ACHN (cell line): Measurements from ENCODE around the gene HIGD2A.

ENCODE experiments used
- DNase-seq: peaks from one replicate; pipeline ENCODE4 v3.0.0-alpha.2; 2015
- in situ Hi-C: cut with HindIII; loops from 2 replicates; pipeline ENCODE4 v1.10.0; 2017; ENCODE audit warnings: low sequenced_read_pairs, low pct_ligation_motif_present, low pct_unique_long_range_greater_than_20kb

The HIGD2A gene

DNA sequence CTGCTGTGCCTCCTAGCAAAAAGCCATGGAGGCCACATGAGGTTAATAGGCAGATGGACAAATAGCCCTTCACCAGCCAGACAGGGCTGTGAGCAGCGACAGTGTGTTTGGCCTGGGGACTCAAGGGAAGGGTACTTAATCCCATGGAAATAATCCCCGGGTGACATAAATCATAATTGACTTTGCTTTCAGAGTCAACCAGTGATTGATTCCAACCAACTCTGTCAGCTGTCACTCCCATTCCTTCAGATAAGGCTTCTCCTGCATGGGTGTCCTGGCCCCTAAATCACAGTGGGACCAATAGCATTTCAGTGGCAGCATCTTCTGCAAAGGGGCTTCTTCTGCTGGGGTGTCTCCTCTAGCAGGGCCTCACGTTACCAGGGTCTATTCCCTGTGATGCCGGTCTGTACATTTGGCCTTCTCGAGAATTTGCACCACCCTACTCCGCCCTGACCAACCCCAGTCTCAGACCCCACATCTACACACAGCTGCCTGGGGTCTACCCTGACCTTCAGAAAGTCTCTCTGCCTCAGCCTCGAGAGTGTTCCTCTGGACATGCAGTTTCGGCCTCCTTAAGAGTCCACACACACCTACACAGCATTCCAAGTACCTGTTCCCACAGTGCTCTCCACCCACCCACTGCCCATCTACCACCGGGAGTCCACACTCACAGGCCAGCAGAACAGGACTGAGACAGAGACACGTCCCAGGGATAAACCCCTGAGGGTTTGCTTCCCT lies 24.1 kb downstream of the HIGD2A start:
- DNase-seq, result no peak
- in situ Hi-C loops, result no loop called here

- no peak for DNase-seq
- in situ Hi-C loops, result no loop called here
Observed at GRCh38 chr5:176413255-176413565, 24.7 kb downstream of the HIGD2A start.

DNA sequence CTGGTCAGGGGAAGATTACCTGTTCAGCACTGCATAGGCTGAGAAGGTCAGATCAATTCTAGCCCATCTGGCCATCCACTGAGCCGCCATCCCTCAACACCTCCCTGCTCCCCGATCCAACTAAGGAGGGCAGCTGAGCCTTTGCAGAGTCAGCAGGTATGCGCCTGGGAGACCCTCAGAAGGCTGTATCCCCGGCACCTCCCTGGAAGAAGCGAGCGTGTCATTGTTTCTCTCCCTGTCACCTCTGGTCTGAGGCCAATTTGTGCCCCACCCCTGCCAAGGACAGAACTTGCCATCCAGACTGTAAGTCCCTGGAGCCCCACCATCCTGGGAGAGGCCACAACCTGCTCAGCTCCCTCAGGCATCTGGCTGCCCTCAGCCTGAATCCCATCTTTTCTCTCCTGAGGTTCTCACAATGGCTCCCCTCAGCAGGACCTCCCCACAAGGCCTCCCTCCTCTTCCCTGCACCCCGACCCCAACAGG lies 25.2 kb downstream of the HIGD2A start:
- in situ Hi-C loops, result no loop called here
- DNase-seq, result no peak

DNA sequence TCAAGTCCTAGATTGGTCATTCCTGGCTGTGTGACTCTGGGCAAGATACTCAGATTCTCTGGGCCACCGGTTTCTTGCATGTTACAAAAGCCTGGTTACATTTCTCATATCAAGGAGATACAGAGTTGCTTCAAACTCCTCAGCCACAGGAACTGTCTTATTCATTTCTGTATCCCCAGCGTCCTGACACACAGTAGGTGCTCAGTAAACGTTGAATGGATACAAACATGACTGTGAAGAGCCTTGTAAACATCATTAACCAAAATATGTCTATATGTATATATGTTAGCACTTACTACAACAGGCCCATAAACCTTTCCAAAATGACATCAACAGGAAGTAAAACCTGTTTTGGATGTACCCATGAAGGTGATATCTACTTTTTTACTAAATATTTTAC lies 26.2 kb downstream of the HIGD2A start:
- no peak for DNase-seq
- in situ Hi-C loops, result no loop called here

DNA sequence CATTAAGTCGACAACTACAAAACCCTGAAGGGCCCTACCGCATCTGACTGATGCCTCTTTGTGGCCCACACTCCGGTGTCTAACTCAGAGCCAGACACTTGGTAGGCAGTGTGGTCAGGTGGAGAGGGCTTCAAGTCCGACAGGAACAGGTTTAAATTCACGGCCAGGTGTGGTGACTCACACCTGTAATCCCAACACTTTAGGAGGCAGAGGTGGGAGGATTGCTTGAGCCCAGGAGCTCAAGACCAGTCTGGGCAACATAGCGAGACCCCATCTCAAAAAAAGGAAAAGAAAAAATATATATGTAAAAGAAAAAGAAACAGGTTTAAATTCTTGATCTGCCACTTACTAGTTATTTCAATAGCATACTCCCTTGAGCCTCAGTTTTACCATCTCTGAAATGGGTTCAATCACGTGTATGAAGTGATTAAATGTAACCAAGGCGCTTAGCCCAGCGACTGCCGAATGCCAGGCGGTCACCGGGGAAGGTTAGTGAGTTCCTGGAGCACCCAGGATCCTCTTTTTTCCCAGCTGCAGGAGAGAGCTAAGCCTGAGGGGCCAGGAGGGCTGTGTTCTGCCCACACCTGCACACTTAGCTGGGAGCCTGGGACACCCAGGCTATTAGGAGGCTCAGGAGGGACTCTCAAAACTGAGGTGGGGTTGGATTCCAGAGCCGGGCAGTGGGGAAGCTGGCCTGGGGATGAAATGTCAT lies 26.8 kb downstream of the HIGD2A start:
- in situ Hi-C loops, result no loop called here

GRCh38 chr5:176415952-176416924 lies 27.7 kb downstream of the HIGD2A start, which contains the start of gene CLTB:
Gene CLTB, minus strand, starts transcription at chr5:176416539. Its CDS starts 176 bp downstream, at chr5:176416363.
- DNase-seq, result peak; percentile 79
- in situ Hi-C loops, result no loop called here

More for the DNA sequence above, 26.8 kb downstream of the HIGD2A start:
- DNase-seq, result no peak

GRCh38 chr5:176416965-176417364 lies 28.4 kb downstream of the HIGD2A start:
- in situ Hi-C loops, result no loop called here
- DNase-seq, result no peak

GRCh38 chr5:176418251-176418650 lies 29.7 kb downstream of the HIGD2A start:
- DNase-seq, result no peak
- in situ Hi-C loops, result no loop called here

DNA sequence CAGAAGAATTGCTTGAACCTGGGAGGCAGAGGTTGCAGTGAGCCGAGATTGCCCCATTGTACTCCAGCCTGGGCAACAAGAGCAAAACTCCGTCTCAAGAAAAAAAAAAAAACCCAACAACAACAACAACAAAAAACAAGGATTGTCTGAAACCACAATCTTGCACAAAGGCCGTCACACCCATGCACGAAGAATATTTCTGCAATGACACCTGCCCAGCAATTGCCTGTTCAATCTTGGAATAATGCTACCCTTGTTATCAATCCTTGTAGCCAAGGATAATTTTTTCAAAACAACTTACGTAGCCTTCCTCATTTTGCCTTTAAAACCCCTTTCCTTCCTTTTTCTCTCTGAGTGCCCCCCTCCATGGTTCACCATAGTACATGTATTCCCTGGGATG lies 31.5 kb downstream of the HIGD2A start:
- DNase-seq, result no peak
- in situ Hi-C loops, result no loop called here

DNA sequence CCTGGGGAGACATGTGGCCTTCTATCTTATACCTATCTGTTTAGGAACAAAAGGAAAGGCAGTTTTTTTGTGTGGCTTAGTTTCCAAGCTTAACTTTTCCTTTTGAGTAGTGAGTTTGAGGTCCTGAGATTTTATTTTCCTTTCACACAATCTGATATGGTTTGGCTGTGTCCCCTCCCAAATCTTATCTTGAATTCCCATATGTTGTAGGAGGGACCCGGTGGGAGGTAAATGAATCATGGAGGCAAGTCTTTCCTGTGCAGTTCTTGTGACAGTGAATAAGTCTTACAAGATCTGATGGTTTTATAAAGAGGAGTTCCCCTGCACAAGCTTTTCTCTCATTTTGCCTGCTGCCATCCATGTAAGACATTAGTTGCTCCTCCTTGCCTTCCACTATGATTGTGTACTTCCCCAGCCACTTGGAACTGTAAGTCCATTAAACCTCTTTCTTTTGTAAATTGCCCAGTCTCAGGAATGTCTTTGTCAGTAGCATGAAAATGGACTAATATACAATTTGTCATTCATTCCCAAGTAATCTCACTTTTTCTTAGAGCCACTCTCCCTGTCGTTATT lies 32.5 kb downstream of the HIGD2A start:
- in situ Hi-C loops, result no loop called here

DNA sequence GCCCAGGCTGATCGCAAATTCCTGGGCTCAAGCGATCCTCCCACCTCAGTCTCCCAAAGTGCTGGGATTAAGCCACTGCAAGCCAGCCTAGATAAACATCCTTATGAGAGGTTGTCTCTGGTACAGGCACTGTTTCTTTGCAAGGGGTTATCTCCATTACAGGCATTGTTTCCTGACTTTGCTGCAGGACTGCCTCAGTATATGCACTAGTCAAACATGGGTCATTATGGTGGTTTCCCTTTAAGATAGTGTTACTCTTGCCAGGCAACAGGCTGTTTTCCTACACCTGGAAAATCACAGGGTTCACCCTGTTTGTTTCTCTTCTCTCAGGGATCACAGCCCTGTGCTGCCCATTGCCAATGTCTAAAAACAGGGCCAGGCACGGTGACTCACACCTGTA lies 35.6 kb downstream of the HIGD2A start:
- DNase-seq, result no peak
- in situ Hi-C loops, result no loop called here

More for the DNA sequence above, 32.5 kb downstream of the HIGD2A start:
- DNase-seq, result no peak

DNA sequence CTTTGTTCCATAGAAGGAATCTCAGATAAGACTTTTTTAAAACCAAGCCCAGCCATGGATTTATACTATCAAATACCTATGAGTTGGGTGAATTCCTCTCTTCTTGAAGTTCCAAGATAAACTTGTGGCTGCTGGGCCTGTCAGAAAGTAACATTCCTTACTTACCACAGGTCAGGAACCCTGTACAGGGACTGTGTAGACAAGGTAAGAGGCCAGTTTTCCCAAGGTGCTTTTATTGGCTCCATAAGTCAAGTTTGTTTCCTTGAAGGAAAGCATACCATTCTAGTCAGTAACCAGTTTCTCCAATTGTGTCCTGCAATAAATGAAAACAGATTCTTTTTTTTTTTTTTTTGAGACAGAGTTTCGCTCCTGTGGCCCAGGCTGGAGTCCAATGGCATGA lies 36.6 kb downstream of the HIGD2A start:
- in situ Hi-C loops, result no loop called here
- no peak for DNase-seq

GRCh38 chr5:176425791-176426190 lies 37.2 kb downstream of the HIGD2A start:
- no peak for DNase-seq
- in situ Hi-C loops, result no loop called here

DNA sequence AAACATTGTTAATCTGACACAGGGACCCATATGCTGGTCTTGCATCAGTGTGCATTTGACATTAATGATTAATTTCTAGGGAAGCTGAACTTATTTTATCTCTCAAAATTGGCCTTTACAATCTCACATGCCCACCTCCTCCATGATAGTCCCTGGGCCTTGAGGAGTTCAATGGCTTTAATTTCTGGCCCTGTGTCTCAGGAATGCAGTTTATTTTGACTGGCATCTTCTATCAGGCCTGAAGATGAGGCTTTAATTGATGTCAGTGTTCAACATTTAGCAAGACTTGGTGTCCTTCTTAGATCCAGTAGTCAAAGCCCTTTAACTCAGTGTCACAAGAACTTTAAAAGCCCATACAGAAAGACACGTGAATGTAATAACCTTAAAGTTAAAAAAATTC lies 38.3 kb downstream of the HIGD2A start:
- in situ Hi-C loops, result no loop called here
- no peak for DNase-seq

- no peak for DNase-seq
- in situ Hi-C loops, result no loop called here
Observed at GRCh38 chr5:176427971-176428370, 39.4 kb downstream of the HIGD2A start.

GRCh38 chr5:176429972-176430371 lies 41.4 kb downstream of the HIGD2A start:
- no peak for DNase-seq
- in situ Hi-C loops, result no loop called here

DNA sequence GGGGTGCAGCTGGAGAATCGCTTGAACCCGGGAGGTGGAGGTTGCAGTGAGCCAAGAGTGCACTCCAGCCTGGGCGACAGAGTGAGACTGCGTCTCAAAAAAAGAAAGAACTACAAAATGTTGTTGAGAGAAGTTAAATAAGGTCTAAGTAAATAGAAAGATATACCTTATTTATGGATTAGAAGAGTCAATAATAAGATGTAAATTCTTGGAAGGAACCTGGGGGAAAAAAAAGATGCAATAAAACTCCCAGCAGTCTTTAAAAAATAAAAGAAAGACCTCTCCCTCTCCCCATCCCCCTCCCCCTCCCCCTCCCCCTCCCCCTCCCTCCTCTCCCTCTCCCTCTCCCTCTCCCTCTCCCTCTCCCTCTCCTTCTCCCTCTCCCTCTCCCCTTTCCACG lies 44.2 kb downstream of the HIGD2A start:
- no peak for DNase-seq
- in situ Hi-C loops, result no loop called here

DNA sequence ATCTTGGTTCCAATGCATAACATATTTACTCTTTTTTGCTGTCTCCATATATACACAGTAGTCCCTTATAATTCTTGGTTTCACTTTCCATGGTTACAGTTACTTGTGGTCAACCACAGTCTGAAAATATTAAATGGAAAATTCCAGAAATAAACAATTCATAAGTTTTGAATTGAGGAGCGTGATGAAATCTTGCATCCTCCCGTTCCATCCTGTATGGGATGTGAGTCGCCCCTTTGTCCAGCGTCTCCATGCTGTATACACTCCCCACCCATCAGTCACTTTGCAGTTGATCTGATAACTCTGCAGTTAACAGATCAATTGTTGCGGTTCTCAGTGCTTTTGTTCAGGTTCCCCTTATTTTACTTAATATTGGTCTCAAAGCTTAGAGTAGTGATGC lies 48.1 kb downstream of the HIGD2A start:
- in situ Hi-C loops, result no loop called here
- DNase-seq, result no peak
